Chondrocyte (in vitro differentiated cells): ENCODE results near the gene RPLP2. TPM values are rescaled to one million over a fixed set of nuclear protein-coding genes. Genes with fewer than 3 reads are reported as not detected.

Experiments used
- DNase-seq: peaks from one replicate; pipeline ENCODE4 v3.0.0; 2021; ENCODE audit warnings: mixed read lengths, low spot score
- H3K27ac Mint-ChIP-seq: one replicate; pipeline ENCODE4 v1.8.0; 2021; ENCODE audit warnings: mild to moderate bottlenecking, moderate library complexity, mixed read lengths; ENCODE audit not compliant: unreplicated experiment
- H3K27me3 Mint-ChIP-seq: 2 replicates; pipeline ENCODE4 v1.8.0; 2021; ENCODE audit warnings: low read depth, mixed read lengths
- H3K36me3 Mint-ChIP-seq: 2 replicates; pipeline ENCODE4 v1.8.0; 2021; ENCODE audit warnings: low read depth, mixed read lengths
- H3K4me1 Mint-ChIP-seq: 2 replicates; pipeline ENCODE4 v1.8.0; 2021; ENCODE audit warnings: low read depth, mild to moderate bottlenecking, mixed read lengths
- H3K4me3 Mint-ChIP-seq: one replicate; pipeline ENCODE4 v1.8.0; 2021; ENCODE audit warnings: mild to moderate bottlenecking, moderate library complexity, mixed read lengths; ENCODE audit not compliant: unreplicated experiment
- H3K9me3 Mint-ChIP-seq: 2 replicates; pipeline ENCODE4 v1.8.0; 2021; ENCODE audit warnings: low read depth, mixed read lengths
- total RNA-seq: library from RNA; stranded (reverse); gene quantifications from 3 replicates; pipeline ENCODE4 v1.2.1, GENCODE V29; 2021
- TF ChIP-seq, protein P1 (sequence below): fragments of 200-600 bp; sonication (generic); IDR thresholded peaks from 2 replicates; pipeline ENCODE4 v1.5.0; 2021; ENCODE audit warnings: antibody characterized with exemption, mild to moderate bottlenecking, moderate library complexity

RPLP2 gene
- total RNA-seq, 1 donor from 2014 or later = 1,171 TPM

DNA sequence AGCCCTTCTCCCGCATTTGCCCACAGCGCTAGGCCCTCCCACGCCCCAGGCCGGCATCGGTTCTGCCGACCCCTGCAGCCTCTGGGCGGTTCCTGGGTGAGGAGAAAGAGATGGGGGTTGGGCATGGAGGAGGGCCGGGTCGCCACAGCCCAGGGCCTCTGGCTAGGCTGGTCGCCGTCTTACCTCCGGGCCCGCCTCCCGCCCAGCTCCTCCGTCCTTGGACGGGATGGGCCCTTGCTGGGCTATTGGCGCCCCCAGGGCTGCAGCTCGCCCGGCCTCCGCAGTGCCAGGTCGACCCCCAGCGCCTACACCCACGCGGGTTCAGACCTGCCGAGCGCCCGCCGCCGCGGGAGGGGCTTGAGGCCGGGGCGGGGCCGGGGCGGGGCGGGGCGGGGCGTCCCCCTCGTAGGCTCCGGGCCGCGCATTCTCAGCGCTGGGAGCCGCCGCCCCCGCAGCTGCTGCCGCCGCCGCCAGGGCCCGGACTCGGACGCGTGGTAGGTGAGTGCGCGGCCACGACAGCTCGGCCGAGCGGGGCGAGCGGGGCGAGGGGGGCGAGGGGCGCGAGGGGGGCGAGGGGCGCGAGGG, 22.9 kb downstream of the RPLP2 start, which contains the start of gene CD151:
Gene CD151, plus strand, starts transcription at position 424 of the 585 bp plus-strand sequence. CDS start 3,118 bp downstream, outside the sequence.
- H3K27ac Mint-ChIP-seq = peak within 1 kb of the TSS; percentile 96
- no peaks in the 10 kb centered on the region for H3K27me3 Mint-ChIP-seq
- peaks cover 2% of the 10 kb centered on the region for H3K36me3 Mint-ChIP-seq
- TF ChIP-seq, protein P1, sequence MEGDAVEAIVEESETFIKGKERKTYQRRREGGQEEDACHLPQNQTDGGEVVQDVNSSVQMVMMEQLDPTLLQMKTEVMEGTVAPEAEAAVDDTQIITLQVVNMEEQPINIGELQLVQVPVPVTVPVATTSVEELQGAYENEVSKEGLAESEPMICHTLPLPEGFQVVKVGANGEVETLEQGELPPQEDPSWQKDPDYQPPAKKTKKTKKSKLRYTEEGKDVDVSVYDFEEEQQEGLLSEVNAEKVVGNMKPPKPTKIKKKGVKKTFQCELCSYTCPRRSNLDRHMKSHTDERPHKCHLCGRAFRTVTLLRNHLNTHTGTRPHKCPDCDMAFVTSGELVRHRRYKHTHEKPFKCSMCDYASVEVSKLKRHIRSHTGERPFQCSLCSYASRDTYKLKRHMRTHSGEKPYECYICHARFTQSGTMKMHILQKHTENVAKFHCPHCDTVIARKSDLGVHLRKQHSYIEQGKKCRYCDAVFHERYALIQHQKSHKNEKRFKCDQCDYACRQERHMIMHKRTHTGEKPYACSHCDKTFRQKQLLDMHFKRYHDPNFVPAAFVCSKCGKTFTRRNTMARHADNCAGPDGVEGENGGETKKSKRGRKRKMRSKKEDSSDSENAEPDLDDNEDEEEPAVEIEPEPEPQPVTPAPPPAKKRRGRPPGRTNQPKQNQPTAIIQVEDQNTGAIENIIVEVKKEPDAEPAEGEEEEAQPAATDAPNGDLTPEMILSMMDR = no peak
- peaks cover 55% of the 10 kb centered on the region for H3K4me1 Mint-ChIP-seq
- DNase-seq = no peak
- peak within 1 kb of the TSS; percentile 85 for H3K4me3 Mint-ChIP-seq
- no peaks in the 10 kb centered on the region for H3K9me3 Mint-ChIP-seq

DNA sequence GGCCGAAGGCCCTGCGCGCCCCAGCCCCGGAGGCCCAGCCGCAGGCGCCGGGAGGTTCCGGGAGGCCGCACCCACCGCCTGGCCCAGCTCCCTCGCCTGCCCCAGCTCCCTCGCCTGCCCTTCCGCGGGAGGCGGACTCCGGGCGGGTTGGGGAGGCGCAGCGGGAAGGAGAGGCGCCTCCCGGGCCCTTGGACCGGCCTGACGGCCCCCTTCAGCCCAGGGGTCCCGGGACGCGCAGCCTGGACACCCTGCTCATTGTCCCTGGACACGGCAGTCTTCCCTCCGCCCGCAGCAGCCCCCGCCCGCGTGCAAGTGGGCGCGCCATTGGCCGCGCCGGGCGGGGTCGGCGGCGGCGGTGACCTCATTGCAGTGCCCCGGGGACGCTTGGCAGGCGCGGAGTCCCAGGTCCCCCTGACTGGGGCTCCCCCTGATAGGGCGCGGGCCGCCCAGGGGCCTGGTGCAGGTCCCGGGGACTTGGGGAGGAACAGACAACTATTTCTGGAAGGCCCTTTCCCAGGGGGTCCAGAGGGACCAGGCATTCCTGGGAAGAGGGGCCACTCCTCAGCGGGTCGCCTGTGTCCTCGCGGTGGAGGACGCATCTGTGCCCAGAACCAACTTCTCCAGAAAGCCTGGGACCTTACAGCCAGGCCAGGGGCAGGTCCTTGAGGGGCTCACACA, 23.5 kb downstream of the RPLP2 start:
- H3K27ac Mint-ChIP-seq = peak overlapping the region; percentile 96

DNA sequence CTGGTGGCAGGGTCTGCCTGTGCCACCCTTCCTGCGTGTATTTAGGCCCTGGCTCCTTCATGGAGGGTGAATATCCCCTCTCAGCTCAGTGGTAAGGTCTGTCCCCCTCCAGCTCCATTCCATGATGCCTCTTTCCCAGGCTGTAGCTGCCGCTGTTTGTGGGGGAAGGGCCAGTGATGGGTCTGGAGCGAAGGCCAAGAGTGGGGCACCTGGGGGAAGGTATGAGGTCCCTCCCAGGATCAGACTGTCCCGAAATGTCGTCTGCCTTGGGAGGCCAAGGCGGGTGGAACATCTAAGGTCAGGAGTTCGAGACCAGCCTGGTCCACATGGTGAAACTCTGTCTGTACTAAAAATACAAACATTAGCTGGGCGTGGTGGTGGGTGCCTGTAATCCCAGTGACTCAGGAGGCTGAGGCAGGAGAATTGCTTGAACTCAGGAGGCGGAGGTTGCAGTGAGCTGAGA, 24.1 kb downstream of the RPLP2 start:
- Mint-ChIP-seq H3K9me3 (no peaks in the 10 kb centered on the region), H3K27ac (peak overlapping the region; percentile 96), H3K27me3 (no peaks in the 10 kb centered on the region), H3K36me3 (peaks cover 2% of the 10 kb centered on the region), H3K4me1 (peaks cover 50% of the 10 kb centered on the region), H3K4me3 (peak overlapping the region; percentile 85)
- TF ChIP-seq, protein P1 = no peak
- no peak for DNase-seq

More for the DNA sequence above, 23.5 kb downstream of the RPLP2 start:
- H3K4me1 Mint-ChIP-seq = peaks cover 50% of the 10 kb centered on the region
- DNase-seq = no peak
- peaks cover 2% of the 10 kb centered on the region for H3K36me3 Mint-ChIP-seq
- no peaks in the 10 kb centered on the region for H3K27me3 Mint-ChIP-seq
- H3K9me3 Mint-ChIP-seq = no peaks in the 10 kb centered on the region
- TF ChIP-seq, protein P1 = no peak
- H3K4me3 Mint-ChIP-seq = peak overlapping the region; percentile 85

DNA sequence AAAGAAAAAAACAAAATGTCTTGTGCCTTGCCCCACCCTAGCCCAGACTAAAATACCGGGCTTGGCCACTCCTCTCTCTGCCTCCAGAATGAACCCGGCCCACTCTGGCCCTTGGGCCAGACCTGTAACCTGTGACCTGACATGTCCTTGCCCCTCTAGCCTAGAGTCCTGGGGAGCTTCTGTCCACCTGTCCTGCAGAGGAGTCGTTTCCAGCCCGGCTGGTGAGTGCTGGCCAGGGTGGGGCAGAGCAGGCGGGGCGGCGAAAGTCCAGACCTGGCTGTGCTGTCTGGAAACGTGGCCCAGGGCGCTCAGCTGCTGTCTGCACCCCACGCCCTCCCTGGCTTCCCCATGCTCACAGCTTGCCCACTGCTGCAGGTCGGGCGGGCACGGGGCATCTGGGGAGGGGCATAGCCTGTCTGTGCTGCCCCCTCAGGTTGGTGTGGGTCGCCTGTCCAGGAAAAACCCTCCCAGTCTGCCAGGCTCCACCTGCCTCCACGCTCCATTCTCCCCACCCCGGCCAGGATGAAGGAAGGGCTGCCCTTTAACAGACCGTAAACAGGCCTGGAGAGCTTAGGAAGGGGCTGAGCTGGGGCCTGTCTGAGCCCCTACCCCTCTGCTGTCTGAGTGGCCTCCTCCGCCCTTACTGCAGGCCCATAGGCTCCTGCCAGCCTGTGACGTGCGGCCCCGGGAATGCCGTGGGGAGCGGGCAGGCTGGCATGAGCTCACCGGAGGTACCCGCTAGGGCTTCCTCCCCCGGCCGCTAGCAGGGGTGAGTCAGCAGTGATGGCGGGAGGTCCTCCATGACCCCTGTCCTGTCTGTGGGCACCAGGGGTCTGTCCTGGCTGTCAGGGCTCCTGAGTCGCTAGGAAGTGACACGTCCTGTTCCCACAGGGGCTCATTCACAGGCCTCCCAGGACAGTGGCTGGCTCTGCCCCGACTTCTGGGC, 24.9 kb downstream of the RPLP2 start:
- H3K9me3 Mint-ChIP-seq = no peaks in the 10 kb centered on the region
- no peak for DNase-seq
- peak overlapping the region; percentile 85 for H3K4me3 Mint-ChIP-seq
- H3K36me3 Mint-ChIP-seq = peaks cover 4% of the 10 kb centered on the region
- TF ChIP-seq, protein P1 = peak; percentile 7
- H3K27me3 Mint-ChIP-seq = no peaks in the 10 kb centered on the region
- H3K4me1 Mint-ChIP-seq = peaks cover 46% of the 10 kb centered on the region
- H3K27ac Mint-ChIP-seq = peak overlapping the region; percentile 96

DNA sequence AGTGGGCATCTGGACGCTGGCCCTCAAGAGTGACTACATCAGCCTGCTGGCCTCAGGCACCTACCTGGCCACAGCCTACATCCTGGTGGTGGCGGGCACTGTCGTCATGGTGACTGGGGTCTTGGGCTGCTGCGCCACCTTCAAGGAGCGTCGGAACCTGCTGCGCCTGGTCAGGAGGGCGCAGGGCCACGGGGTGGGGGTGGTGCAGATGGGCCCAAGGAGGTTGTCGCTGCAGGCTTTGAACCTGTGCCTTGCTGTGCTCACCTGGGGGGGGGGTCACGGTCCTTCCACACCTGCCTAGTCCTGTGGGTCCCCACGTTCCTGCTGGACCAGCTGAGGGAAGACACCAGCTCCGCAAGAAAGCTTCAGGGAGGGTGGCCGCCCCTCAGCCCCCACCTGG, 26.5 kb downstream of the RPLP2 start:
- Mint-ChIP-seq H3K27ac (no peak overlapping the region), H3K27me3 (no peaks in the 10 kb centered on the region), H3K4me1 (peaks cover 48% of the 10 kb centered on the region), H3K36me3 (peaks cover 6% of the 10 kb centered on the region), H3K4me3 (no peak overlapping the region), H3K9me3 (no peaks in the 10 kb centered on the region)
- TF ChIP-seq, protein P1 = no peak
- no peak for DNase-seq
